Amniotic stem cell (primary cell): ENCODE measurements around the gene CABP7.

ENCODE experiments used
- DNase-seq: peaks from one replicate; lab custom pipeline; 2025; lab: John Stamatoyannopoulos, UW

The CABP7 gene

DNA sequence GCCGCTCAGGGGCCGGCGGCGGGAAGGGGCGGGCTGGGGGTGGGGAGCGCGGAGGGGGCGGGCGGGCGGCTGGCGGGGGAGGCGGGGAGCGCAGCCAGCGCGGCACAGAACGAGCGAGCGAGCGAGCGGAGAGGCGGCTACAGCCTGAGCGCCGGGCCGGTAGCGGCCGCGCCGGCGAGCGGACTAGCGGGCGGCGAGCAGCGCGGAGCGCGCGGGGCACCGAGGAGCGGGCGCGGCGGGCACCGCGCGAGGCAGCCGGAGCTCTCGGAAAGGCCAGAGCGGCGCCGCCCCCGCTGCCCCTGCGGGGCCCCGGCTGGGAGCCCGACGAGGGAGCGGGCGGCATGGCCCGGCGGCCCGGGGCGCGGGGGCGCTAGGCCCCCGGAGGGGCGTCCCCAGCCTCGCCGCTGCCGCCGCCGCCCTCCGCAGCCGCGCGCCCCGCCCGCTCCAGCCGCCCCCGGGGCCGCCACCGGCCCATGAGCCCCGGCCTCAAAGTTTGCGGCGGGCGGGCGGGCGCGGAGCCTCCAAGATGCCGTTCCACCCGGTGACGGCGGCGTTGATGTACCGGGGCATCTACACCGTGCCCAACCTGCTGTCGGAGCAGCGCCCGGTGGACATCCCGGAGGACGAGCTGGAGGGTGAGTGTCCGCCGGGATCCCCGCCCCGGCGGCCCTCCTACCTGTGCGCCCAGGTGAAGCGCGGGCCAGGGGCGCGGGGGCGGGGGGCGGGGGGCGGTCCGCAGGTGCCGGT is at the start of gene CABP7:
Gene CABP7 (plus strand): TSS at position 105 of the 747 bp plus-strand sequence. CDS start 422 bp downstream, at position 527.
- DNase-seq = no peak

DNA sequence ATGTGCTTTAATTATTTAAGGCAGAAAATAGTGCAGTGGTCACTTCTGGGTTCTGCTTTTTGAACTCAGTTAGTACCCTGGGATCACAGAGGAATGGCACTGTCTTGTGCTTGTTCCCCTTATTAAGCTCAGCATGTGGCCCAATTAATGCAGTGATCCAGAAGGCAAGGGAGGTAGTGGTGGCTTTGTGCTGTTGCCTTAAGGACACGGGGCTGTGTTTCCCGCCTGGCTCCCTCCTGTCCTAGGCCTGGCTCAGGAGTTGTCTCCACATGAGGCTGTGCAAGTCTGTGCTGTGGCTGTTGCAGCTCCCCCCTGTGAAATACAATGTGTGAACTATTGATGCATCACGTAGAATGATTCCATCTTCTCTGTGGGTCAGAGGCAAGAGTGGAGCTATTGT is 49.2 kb upstream of the CABP7 start:
- no peak for DNase-seq

DNA sequence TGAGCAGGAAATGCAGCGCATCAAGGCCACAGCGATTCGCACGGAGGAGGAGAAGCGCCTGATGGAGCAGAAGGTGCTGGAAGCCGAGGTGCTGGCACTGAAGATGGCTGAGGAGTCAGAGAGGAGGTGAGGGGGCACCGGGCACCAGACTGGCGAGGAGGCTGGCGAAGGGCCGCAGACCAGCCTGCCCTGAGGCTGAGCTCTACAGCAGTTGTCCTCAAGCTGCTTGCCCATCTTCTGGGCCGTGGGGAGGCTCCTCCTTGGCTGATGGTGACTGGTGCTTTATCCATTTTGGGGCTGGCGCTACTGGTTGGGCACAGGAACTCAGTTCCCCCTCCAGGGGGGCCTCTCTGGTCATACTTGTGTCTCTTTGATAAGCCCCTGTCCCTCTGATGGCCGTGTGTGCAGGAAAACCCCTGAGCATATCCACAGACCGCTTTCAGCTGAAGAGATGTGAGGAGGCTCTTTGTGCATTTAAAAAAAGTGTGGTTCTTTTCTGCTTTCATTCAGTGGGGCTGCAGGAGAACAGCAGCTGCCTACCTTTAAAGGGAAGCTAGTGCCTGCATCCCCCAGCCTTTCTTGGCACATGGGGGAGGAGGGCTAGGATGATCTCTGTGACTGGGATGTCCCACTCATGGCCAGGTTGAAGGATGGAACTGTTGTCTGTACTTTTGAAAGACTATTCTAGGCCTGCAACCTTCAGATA is 46.3 kb upstream of the CABP7 start:
- no peak for DNase-seq

DNA sequence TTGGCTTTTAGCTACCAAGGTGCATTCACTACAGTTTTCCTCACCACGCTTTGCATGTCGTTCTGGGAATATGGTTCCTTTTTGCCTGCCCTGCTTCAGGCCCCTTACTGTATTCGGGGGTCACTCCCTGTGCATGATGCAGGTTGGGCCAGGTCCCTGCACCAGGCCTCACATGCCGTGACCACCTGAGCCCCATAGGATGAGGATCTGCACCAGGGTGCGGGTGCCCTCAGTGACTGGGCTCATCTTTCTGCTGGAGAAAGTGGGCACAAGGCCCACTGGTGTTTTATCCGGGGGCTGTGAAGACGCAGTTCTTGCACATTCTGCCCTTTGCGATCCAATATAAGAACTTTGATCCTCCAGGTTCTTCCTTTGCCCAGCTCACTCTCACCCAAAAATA is 45.7 kb upstream of the CABP7 start:
- DNase-seq = no peak

DNA sequence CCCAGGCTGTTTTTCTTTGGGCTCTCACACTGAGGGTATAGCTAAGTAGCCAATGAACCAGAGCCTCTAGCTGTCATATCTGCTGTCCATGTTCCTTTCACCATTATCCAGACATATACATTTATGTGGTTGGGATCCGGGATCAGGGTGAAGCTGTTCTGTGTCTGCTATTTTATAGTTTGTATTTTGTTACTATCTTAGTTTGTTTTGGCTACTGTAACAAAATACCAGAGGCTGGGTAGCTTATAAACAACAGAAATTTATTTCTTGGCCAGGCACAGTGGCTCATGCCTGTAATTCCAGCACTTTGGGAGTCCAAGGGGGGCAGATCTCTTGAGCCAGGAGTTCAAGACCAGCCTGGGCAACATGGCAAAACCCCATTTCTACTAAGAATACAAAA is 40.5 kb upstream of the CABP7 start:
- no peak for DNase-seq

DNA sequence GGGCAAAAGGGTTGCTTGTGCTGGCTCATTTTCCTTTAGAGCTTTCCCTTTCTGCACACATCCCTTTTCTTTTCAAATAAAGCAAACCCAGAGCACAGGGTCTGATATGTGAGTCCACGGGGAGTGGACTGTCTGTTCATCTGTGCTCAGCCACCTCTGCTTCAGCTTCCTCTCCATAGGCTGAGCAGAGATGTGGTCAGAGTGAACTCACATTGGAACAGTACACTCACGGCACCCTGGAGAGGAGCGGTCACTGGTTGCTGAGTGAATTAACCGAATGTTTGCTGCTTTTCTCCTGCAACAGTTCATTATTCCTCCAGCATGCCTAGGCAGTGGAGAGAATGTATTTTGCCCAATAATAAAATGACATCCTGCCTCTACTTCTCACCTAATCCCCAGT is 36.3 kb upstream of the CABP7 start:
- no peak for DNase-seq

DNA sequence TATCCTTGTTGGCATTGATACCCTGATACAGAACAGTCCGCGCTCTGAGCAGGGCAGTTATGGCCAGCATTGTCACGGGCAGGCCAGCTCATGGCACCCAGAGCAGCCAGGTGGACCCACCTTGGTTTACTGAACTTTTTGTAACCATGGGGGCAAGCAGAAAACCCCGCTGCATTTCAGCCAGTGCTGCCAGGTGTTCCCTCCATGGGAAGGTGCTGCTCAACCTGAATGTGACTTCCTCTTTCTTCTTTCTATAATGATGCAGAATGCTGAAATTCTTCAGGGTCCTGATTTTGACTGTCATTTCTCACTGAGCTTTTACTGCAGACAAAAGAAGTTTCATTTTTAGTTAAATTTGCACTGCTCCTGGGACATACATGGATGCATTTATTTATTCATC is 35.6 kb upstream of the CABP7 start:
- no peak for DNase-seq

DNA sequence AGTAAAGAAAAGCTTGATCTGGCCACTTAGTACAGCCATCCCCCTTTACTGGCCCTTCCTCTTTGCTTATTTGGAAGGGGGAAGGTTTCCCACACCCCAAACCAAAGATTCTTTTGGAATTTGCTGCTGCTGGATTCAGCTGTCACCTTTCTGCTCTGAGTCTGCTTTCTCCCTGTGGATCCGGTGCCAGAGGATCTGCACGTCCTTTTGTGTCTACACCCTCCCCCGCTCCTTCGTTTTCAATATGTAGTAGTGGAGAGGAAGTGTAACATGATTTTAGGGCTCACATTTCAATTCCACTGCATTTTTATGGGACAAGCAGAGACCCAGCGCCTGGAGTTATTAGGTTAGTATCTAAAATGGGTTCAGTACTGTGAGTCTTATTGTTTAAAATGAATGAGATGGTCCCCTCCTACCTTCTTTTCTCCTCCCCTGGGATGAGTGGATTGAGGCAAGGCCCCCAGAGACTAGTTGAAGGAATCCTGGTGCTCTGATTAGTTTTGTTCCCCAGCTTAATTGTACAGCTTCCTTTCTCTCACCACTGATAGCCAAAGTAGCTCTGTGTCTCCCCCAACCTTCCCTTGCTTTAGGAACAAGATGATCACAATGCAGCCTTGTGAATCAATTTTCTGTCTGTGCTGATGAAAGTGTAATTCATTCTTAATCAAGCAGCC is 30.5 kb upstream of the CABP7 start:
- no peak for DNase-seq

DNA sequence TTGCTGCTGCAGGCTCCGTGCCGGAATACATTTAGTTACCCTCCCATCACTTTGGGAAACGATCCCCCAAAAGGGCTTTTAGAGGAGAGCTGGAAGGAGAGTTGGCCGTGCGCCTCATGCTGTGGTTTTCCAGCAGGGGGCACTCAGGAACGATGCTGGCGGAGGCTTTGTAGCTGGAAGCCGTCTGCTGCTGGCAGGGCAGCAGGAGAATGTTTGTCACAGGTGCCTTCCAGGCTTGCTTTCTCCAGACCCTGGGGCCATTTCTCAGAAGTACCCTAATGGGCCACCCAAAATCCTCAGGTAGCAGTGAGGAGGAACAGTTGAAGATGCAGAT is 30.0 kb upstream of the CABP7 start:
- DNase-seq = peak; percentile 23

DNA sequence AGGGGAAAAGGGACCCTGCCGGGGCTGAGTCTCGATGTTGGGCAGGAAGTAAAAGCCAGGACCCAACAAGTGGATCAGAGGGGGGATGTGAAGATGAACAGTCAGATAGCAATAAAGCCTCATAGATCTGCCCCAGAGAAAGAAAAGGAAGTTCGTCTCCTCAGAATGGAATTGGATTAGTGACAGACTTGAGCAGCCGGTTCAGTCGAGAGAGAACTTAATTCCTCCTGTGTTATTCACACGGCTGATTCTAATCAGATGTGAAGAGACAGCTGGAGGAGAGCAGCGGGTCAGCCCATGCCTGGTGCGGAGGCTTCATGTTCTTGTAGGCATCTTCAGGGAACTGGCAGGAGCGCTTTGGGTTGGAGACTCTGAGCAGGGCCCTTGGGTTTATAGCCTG is 29.3 kb upstream of the CABP7 start:
- no peak for DNase-seq

DNA sequence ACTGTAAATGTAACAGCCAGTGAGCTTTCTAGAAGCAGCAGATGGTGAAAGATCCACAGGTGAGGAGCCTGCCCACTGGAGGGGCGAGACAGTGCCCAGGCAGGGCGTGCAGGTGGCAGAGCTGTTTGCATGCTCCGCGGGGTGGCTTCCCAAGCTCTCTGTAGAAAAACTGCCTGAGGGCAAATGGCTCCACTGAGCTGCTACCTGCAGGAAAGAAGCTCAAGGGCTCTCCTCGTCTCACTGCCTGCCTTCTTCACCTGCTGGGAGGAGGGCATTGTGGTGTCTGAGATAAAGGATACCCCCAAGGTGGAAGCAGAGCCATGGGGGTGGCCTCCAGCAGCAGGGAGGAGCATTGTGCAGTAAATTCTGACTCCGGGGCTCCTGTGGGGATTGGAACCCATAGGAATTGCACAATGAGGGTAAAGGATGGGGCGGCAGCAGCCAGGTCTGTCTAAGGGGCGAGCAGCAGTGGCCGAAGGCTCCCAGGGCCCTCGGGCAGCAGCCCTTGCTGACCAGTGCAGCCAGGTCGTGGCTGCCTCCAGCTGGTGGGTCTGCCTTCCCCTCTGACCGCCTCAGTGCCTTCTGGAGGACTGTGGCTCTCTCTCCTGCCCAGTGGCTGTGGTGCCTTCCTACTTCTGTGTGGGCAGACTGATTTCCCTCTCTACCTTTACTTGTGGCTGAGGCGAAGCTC is 28.0 kb upstream of the CABP7 start:
- no peak for DNase-seq

DNA sequence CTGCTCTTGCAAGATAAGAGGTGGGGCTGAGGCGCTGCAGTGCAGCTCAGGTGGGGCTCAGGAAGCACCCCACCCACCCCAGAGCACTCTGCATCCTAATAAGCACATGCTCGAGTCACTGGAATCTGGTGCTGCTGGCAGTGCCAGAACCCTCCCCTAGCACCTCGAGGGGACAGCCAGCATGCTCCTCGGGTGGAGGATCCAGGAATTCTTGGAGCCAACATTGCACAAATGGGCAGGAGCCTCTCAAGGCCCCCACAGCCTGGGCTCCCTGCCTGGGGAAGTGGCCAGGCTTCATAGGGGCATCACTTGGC is 27.5 kb upstream of the CABP7 start:
- no peak for DNase-seq

DNA sequence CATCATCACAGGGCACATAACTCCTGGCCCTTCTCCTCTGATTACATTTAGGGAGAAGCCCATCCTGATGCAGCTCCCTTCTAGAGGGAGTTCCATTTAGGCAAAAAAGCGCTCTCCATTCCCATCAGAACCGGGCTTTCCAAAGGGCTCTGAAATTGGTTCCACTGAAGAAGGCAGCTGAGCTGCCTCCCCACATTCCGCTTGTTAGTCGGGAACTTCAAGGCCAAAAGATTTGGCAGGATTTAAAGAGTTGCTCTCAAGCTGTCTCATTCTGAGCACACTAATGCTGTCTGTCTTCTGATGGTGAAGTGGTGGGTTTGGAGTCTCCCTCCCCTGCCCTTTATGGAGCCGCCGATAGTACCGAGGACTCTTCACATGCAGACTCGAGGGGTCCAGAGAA is 26.6 kb upstream of the CABP7 start:
- DNase-seq = no peak

DNA sequence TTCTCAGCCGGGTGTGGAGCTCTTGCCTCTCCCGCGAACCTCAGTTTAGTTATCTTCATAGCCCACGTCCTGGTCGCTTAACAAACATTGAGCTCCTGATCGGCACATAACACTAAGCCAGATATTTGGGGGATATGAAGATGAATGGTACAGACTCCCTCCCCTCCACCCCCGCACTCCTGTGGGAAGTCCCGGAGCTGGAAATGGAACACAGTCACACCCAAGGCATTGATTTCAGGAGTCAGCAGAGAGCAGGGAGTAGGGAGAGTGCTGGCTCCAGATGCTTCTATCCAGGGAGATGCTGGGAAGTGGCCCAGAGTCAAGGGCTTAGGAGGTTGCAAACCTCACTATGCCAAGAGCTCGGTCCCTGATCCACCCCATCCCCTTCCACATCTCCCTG is 26.1 kb upstream of the CABP7 start:
- DNase-seq = no peak

DNA sequence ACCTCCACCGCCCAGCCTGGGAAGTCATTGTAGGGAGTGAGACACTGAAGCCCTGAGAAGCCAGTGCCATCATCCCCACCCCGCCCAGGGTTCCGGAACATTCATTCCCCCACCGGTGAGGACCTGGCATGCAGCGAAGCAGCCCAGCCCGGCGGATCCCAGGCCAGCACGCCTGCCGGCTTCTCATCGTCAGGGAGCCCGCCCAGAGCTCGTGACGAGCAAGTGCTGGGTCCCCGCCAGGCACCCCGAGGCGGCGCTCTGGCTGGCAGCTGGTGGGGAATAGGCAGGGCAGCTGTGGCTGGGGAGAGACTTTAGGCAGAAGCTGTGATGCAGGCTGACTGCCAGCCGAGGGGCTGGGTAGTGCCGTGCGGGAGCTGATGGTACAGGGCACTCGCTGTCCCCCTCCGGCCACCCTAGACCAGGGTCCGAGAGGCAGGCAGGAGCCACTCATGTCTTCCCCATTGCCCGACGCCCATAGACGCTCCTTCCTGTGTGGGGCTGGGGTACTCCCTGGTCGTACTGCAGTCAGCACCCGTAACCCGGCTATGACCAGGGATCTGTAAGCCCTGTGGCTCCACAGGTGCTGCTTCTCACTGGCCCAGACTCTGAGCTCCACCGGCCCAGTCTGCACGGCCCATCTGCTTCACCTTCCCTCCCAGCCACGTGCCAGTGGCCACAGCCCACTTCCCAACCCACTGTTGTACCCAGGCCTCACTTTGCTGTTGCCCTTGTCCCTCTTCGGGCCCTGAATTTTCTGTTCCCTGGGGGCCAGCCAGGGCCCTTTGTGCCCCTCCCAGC is 24.5 kb upstream of the CABP7 start:
- DNase-seq = no peak

DNA sequence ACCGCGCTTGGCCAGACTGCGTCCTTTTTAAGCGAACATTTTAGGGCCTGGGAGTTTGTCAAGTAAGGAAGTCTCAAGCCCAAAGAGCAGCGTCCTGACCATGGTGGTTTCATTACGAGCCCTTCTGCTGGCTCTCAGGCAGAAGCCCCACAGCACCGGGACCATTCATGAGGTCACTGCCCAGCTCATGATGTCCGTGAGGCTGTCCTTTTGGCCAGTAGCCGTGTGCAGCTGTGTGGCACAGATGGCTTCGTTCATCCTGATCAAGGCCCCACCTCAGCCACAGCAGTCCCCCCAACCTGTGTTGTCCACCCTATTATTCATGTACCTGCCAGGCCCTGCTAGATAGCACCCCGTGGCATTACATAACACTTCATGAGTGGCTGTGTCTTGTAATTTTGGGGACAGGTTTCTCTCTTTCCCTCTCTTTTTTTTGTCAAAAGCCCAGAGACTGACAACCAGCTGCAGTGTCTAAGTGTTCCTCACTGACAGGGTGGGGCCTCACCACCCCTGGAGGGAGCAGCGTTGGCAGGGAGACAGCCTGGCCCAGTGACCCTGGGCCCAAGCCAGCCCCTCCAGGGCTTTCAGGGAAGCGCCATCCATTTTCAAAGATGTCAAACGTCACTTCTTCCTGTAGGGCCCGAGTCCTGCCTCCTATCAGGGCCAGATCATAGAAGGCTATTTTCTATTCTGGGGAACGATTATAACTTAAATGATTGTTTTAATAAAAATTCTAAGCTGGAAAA is 21.8 kb upstream of the CABP7 start:
- DNase-seq = no peak

DNA sequence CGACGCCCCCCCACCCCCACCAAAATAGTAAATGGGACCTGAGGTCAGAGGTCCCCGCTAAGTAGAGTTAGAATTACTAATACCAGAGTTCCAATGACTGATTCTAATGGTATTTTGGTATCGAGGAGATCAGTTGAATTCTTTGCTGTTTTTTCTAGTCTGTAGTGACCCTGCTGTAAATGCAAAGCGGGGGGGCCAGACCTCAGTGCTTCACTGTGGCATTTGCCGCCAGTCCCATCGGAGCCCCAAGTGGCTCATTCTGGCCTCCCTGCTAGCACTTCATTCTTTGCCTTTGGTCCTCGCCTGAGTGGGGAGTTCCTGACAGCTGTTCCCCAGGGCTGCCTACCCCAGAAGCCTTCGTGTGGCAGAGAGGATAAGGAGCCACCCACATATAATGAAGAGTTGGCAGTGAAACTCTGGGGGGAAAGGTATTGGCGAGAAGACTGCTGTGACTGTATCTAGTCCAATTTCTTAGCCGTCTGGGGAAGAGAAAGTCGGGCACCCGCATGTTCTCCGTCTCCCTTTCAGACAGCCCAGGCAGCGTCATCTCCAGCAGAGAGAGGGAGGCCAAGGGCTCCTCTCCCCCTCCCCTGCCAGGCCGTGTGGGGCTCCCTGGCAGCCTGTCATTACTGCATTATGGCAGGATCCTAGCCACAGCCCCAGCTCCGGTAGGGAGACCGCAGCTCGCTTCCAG is 19.4 kb upstream of the CABP7 start:
- DNase-seq = no peak

DNA sequence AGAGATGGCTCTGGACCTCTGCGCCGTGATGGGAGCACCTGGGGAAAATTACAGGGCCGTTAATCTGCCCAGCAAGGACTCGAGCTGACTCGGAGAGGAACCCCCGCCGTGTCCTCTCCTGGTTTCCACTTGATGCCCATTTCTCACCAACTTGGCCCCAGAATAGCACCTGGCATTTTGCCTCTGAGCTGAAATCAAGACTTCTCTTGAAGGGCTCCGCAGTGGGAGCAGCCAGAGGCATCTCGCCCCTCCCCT is 19.0 kb upstream of the CABP7 start:
- DNase-seq = no peak

DNA sequence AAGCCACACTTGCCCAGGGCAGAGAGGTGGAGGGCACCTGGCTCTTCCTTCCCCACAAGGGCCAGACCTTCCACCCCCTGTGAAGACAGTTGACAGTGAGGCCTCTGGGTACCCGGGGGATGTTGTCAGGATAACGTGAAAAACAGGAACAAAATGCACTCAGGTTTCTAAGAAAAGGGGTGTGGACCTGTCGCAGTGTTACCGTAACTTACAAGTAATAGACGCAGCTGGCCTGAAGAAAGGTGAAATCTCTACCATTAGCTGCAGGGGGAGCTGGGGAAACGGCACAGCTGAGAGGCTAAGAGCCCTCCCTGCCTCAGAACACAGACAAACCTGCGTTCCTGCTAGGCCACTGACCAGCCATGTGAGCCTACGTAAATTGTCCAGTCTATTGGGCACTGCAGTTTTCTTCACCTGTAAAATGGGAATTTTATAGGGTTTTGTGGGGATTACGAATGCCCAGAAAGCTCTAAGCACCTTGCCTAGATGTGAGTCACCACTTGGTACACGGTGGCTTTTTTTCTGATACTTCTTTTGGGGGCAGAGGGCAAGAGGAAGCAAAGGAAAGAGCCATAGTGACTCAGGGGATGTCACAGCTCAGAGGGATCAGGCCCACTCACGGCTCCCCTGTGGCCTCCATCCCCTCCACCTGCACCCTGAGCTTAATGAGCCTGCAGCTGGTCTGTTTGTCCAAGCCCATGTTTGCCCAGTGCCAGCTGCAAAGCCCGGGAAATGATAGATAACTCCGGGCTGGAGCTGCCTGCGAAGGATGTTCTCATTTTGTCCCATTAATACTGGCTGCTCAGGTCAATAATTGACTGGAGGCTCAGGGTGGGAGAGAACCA is 18.4 kb upstream of the CABP7 start:
- no peak for DNase-seq
